NCI-H748 (cell line): ENCODE results near the gene ATG5.

Source experiments
- DNase-seq: peaks from one replicate; lab custom pipeline; 2025; ENCODE audit not compliant: unreplicated experiment; lab: John Stamatoyannopoulos, UW

ATG5 gene

GRCh38 chr6:106184629-106185028 lies 140.9 kb downstream of the ATG5 start:
- DNase-seq, result no peak

- DNase-seq, result no peak
These were observed 142.1 kb downstream of the ATG5 start for GRCh38 chr6:106183430-106183829.

GRCh38 chr6:106182455-106182854 lies 143.1 kb downstream of the ATG5 start:
- DNase-seq, result no peak

GRCh38 chr6:106181664-106182418 lies 143.7 kb downstream of the ATG5 start:
- DNase-seq, result no peak

- no peak for DNase-seq
These were observed 145.4 kb downstream of the ATG5 start for GRCh38 chr6:106180208-106180607.

- no peak for DNase-seq
These were observed 146.7 kb downstream of the ATG5 start for GRCh38 chr6:106178900-106179299.

GRCh38 chr6:106177786-106178185 lies 147.8 kb downstream of the ATG5 start:
- no peak for DNase-seq

- no peak for DNase-seq
These were observed 152.3 kb downstream of the ATG5 start for GRCh38 chr6:106173124-106173879.

GRCh38 chr6:106170030-106170791 lies 155.3 kb downstream of the ATG5 start:
- no peak for DNase-seq

GRCh38 chr6:106169517-106169916 lies 156.0 kb downstream of the ATG5 start:
- DNase-seq, result no peak

- no peak for DNase-seq
These were observed 157.3 kb downstream of the ATG5 start for GRCh38 chr6:106168097-106168888.

- no peak for DNase-seq
These were observed 158.3 kb downstream of the ATG5 start for GRCh38 chr6:106167096-106167814.

- DNase-seq, result peak; percentile 24
These were observed 159.6 kb downstream of the ATG5 start for GRCh38 chr6:106165885-106166485.

GRCh38 chr6:106163966-106164877 lies 161.3 kb downstream of the ATG5 start:
- no peak for DNase-seq

GRCh38 chr6:106163446-106163965 lies 162.1 kb downstream of the ATG5 start:
- no peak for DNase-seq

- DNase-seq, result no peak
These were observed 162.6 kb downstream of the ATG5 start for GRCh38 chr6:106162921-106163320.

GRCh38 chr6:106161893-106162292 lies 163.7 kb downstream of the ATG5 start:
- no peak for DNase-seq

- no peak for DNase-seq
These were observed 164.2 kb downstream of the ATG5 start for GRCh38 chr6:106161311-106161874.
